Effector memory CD8-positive, alpha-beta T cell (primary cell): Measurements from ENCODE around the gene SH3GL3.

Experiments
- ATAC-seq: fragments of 150-1000 bp; cut with Tn5 transposase; replicated peaks from 2 replicates; pipeline ENCODE4 v1.10.0; 2021; ENCODE audit warnings: mild to moderate bottlenecking, moderate library complexity
- DNase-seq, 3 experiments: peaks; one replicate each; pipeline ENCODE4 v3.0.0; 2021
- H3K27ac Mint-ChIP-seq, 2 donors: one replicate each; pipeline ENCODE4 v1.8.0; 2022; ENCODE audit warnings: mild to moderate bottlenecking in 2 of 2, mixed read lengths in 2 of 2, moderate library complexity in 2 of 2
- H3K27me3 Mint-ChIP-seq, 2 donors: one replicate each; pipeline ENCODE4 v1.8.0; 2022; ENCODE audit warnings: mixed read lengths in 2 of 2
- H3K36me3 Mint-ChIP-seq: one replicate; pipeline ENCODE4 v1.8.0; 2022; ENCODE audit warnings: mild to moderate bottlenecking, moderate library complexity, mixed read lengths; ENCODE audit not compliant: insufficient read depth
- H3K4me1 Mint-ChIP-seq, 2 donors: one replicate each; pipeline ENCODE4 v1.8.0; 2022; ENCODE audit warnings: low read depth in 2 of 2, mixed read lengths in 2 of 2
- H3K4me3 Mint-ChIP-seq, 2 donors: one replicate each; pipeline ENCODE4 v1.8.0; 2022; ENCODE audit warnings: mild to moderate bottlenecking in 2 of 2, mixed read lengths in 2 of 2, moderate library complexity in 2 of 2
- H3K9me3 Mint-ChIP-seq, 2 donors: one replicate each; pipeline ENCODE4 v1.8.0; 2022; ENCODE audit warnings: mixed read lengths in 2 of 2

SH3GL3 gene

DNA sequence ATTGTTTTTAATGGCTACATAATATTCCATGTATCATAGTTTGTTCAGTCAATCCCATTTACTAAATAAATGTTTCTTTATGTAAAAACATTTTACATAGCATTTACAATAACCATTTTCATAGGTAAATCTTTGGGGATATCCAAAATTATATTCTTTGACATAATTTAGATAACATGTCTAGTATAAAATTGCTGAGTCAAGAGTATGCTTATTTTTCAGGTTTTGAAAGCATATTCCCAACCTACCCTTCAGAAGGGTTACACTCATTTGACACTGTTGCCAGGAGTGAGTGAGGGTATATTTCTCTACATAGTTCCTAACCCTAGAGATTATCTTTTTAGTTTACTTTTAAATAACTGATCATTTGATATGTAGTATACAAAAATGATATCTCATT lies 122.2 kb downstream of the SH3GL3 start:
- no peaks in the 10 kb centered on the region for H3K4me1 Mint-ChIP-seq
- no peak overlapping the region for H3K4me3 Mint-ChIP-seq
- H3K36me3 Mint-ChIP-seq = no peaks in the 10 kb centered on the region
- peaks cover 0 to 11% of the 10 kb centered on the region in 2 donors for H3K27me3 Mint-ChIP-seq
- H3K27ac Mint-ChIP-seq = no peak overlapping the region
- ATAC-seq (no peak), DNase-seq (no peak)
- H3K9me3 Mint-ChIP-seq = no peaks in the 10 kb centered on the region

GRCh38 chr15:83570756-83571155 lies 123.6 kb downstream of the SH3GL3 start:
- ATAC-seq (no peak), DNase-seq (no peak)
- H3K27me3 Mint-ChIP-seq = peaks cover 0 to 19% of the 10 kb centered on the region in 2 donors
- H3K4me1 Mint-ChIP-seq = no peaks in the 10 kb centered on the region
- H3K4me3 Mint-ChIP-seq = no peak overlapping the region
- H3K36me3 Mint-ChIP-seq = no peaks in the 10 kb centered on the region
- H3K27ac Mint-ChIP-seq = no peak overlapping the region
- no peaks in the 10 kb centered on the region for H3K9me3 Mint-ChIP-seq

GRCh38 chr15:83571820-83572707 lies 124.9 kb downstream of the SH3GL3 start:
- H3K36me3 Mint-ChIP-seq = no peaks in the 10 kb centered on the region
- no peak overlapping the region for H3K4me3 Mint-ChIP-seq
- DNase-seq (no peak), ATAC-seq (no peak)
- H3K9me3 Mint-ChIP-seq = no peaks in the 10 kb centered on the region
- no peaks in the 10 kb centered on the region for H3K4me1 Mint-ChIP-seq
- H3K27ac Mint-ChIP-seq = no peak overlapping the region
- H3K27me3 Mint-ChIP-seq = peaks cover 0 to 19% of the 10 kb centered on the region in 2 donors

- Mint-ChIP-seq H3K4me3 (no peak overlapping the region), H3K9me3 (no peaks in the 10 kb centered on the region), H3K27me3 (peaks cover 0 to 19% of the 10 kb centered on the region in 2 donors), H3K4me1 (no peaks in the 10 kb centered on the region), H3K36me3 (no peaks in the 10 kb centered on the region), H3K27ac (no peak overlapping the region)
- ATAC-seq = no peak
- no peak for DNase-seq
Measured at GRCh38 chr15:83574345-83574744, 127.2 kb downstream of the SH3GL3 start.

- H3K27ac Mint-ChIP-seq = no peak overlapping the region
- peaks cover 0 to 14% of the 10 kb centered on the region in 2 donors for H3K27me3 Mint-ChIP-seq
- H3K4me1 Mint-ChIP-seq = no peaks in the 10 kb centered on the region
- ATAC-seq (no peak), DNase-seq (no peak)
- no peak overlapping the region for H3K4me3 Mint-ChIP-seq
- H3K9me3 Mint-ChIP-seq = no peaks in the 10 kb centered on the region
- H3K36me3 Mint-ChIP-seq = no peaks in the 10 kb centered on the region
Measured at GRCh38 chr15:83578691-83579090, 131.6 kb downstream of the SH3GL3 start.

GRCh38 chr15:83581381-83581780 lies 134.2 kb downstream of the SH3GL3 start:
- Mint-ChIP-seq H3K4me1 (no peaks in the 10 kb centered on the region), H3K9me3 (no peaks in the 10 kb centered on the region), H3K27ac (no peak overlapping the region), H3K4me3 (no peak overlapping the region), H3K27me3 (no peaks in the 10 kb centered on the region), H3K36me3 (no peaks in the 10 kb centered on the region)
- DNase-seq (no peak), ATAC-seq (no peak)

DNA sequence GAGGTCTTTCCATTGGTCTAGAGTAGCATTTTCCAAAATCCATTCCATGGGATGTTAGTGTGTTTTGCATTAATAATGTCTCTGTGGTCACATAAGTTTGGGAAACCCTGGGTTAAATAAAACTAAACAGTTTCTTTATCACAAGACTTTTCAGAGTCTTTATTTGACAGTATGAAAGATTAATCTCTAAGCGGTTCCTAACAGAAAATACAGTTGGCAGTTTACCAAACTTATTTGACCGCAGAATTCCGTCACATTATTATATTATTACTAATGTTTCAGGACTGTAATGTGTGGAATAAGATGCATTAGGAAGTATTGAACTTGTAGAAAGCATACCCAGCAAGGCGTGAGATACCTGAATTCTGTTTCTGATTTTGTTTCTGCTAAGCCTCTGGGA lies 135.2 kb downstream of the SH3GL3 start:
- no peaks in the 10 kb centered on the region for H3K4me1 Mint-ChIP-seq
- H3K27ac Mint-ChIP-seq = no peak overlapping the region
- H3K36me3 Mint-ChIP-seq = no peaks in the 10 kb centered on the region
- ATAC-seq = no peak
- no peaks in the 10 kb centered on the region for H3K27me3 Mint-ChIP-seq
- no peak overlapping the region for H3K4me3 Mint-ChIP-seq
- no peak for DNase-seq
- H3K9me3 Mint-ChIP-seq = no peaks in the 10 kb centered on the region

- Mint-ChIP-seq H3K27ac (no peak overlapping the region), H3K4me1 (no peaks in the 10 kb centered on the region), H3K27me3 (no peaks in the 10 kb centered on the region), H3K9me3 (no peaks in the 10 kb centered on the region), H3K36me3 (no peaks in the 10 kb centered on the region), H3K4me3 (no peak overlapping the region)
- no peak for ATAC-seq
- DNase-seq = no peak
Measured at GRCh38 chr15:83585601-83586335, 138.6 kb downstream of the SH3GL3 start.

GRCh38 chr15:83587091-83587490 lies 139.9 kb downstream of the SH3GL3 start:
- Mint-ChIP-seq H3K4me1 (no peaks in the 10 kb centered on the region), H3K27me3 (no peaks in the 10 kb centered on the region), H3K4me3 (no peak overlapping the region), H3K9me3 (no peaks in the 10 kb centered on the region), H3K27ac (no peak overlapping the region), H3K36me3 (no peaks in the 10 kb centered on the region)
- DNase-seq (no peak), ATAC-seq (no peak)

GRCh38 chr15:83588441-83588840 lies 141.3 kb downstream of the SH3GL3 start:
- ATAC-seq (no peak), DNase-seq (no peak)
- no peak overlapping the region for H3K27ac Mint-ChIP-seq
- H3K36me3 Mint-ChIP-seq = no peaks in the 10 kb centered on the region
- peaks cover 0 to 2% of the 10 kb centered on the region in 2 donors for H3K9me3 Mint-ChIP-seq
- H3K4me3 Mint-ChIP-seq = no peak overlapping the region
- H3K27me3 Mint-ChIP-seq = peaks cover 0 to 7% of the 10 kb centered on the region in 2 donors
- H3K4me1 Mint-ChIP-seq = no peaks in the 10 kb centered on the region

DNA sequence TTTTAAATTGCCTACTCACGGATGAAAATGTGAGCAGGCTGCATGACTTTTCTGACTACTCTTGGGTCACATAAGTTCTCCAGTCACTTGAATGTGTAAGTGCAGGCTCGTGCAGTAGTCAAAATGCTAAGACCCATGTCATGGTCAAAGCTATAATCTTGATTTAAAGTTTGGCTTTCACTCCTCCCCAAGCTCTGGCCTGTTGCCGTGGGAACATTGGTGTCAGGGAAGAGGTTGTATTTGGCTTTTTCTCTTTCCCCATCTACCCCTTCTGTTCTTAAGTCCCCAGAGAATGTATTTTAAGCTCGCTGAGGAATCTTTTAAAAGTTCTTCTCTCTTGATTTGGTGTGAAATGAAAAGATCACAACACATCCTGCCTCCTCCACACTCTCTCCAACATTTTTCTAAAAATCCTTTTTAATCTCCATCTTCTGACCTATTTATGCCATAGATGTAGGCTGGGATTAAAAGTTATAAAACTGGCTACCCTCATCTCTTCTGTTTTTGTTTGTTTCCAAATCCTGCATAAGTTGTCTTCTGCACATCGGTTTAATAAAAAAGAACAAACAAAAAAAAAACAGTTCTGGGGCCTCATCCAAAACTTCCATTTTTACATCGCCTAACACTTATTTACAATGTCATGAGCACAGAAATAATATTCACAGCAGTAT lies 145.4 kb downstream of the SH3GL3 start:
- H3K36me3 Mint-ChIP-seq = no peaks in the 10 kb centered on the region
- H3K9me3 Mint-ChIP-seq = peaks cover 0 to 2% of the 10 kb centered on the region in 2 donors
- ATAC-seq (no peak), DNase-seq (no peak)
- no peaks in the 10 kb centered on the region for H3K4me1 Mint-ChIP-seq
- no peak overlapping the region for H3K4me3 Mint-ChIP-seq
- H3K27me3 Mint-ChIP-seq = peaks cover 0 to 7% of the 10 kb centered on the region in 2 donors
- H3K27ac Mint-ChIP-seq = no peak overlapping the region

DNA sequence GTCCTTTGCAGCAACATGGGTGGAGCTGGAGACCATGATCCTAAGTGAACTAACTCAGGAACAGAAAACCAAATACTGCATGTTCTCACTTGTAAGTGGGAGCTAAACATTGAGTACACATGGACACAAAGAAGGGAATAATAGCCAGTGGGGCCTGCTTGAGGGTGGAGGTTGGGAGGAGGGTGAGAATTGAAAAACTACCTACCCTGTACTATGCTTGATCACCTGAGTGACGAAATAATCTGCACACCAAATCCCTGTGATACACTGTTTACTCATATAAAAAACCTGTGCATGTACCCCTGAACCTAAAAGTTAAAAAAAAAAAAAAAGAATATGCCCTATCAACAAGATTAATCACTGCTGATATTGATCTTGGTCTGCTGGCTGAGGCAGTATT lies 148.1 kb downstream of the SH3GL3 start:
- H3K27ac Mint-ChIP-seq = no peak overlapping the region
- H3K9me3 Mint-ChIP-seq = peaks cover 4 to 5% of the 10 kb centered on the region in 2 donors
- no peak overlapping the region for H3K4me3 Mint-ChIP-seq
- H3K27me3 Mint-ChIP-seq = peaks cover 0 to 7% of the 10 kb centered on the region in 2 donors
- ATAC-seq (no peak), DNase-seq (no peak)
- no peaks in the 10 kb centered on the region for H3K4me1 Mint-ChIP-seq
- no peaks in the 10 kb centered on the region for H3K36me3 Mint-ChIP-seq

GRCh38 chr15:83598031-83598430 lies 150.9 kb downstream of the SH3GL3 start:
- H3K27me3 Mint-ChIP-seq = no peaks in the 10 kb centered on the region
- no peaks in the 10 kb centered on the region for H3K4me1 Mint-ChIP-seq
- DNase-seq (no peak), ATAC-seq (no peak)
- H3K27ac Mint-ChIP-seq = no peak overlapping the region
- no peak overlapping the region for H3K4me3 Mint-ChIP-seq
- H3K9me3 Mint-ChIP-seq = peaks cover 4 to 19% of the 10 kb centered on the region in 2 donors
- no peaks in the 10 kb centered on the region for H3K36me3 Mint-ChIP-seq
